ENCODE results near the gene DNTTIP2. TPM values are rescaled to one million over a fixed set of nuclear protein-coding genes. Genes with fewer than 3 reads are reported as not detected.

The DNTTIP2 gene
- total RNA-seq, 2 donors from 2014 or later: 64.9 to 67.0 TPM

DNA sequence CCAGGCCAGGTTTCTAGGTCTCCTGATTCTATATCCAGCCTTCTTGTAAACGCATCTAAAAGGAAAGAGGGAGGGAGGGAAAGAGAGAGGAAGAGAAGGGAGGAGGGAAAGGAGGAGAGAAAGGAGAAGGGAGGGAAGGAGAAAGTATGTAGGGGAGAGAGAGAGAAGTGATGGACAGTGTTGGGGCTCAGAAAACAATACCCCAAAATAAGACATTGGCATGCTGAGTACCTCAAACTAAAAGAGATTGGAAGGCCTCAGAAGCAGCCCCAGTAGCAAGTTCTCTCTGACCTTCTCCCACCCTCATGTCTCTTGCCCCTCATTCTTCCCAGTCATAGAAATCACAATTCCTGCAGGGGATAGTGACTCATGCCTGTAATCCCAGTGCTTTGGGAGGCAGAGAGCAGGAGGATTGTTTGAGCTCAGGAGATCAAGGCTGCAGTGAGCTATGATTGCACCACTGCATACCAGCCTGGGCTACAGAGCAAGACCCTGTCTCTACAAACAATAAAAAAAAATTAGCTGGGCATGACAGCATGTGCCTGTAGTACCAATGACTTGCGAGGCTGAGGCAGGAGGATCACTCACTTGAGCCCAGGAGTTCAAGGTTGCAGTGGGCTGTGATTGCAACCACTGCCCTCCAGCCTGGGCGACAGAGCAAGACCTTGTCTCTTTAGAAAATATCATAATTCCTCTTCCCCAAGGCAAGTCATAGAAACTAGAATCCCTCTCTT is 51.2 kb downstream of the DNTTIP2 start:
- H3K36me3 Mint-ChIP-seq: peaks cover 7 to 11% of the 10 kb centered on the region in 2 donors
- no peak overlapping the region for H3K27ac Mint-ChIP-seq
- no peak for DNase-seq (ENCODE audit: low spot score in 2 of 2)
- ATAC-seq: no peak
- peaks cover 4 to 10% of the 10 kb centered on the region in 2 donors for H3K9me3 Mint-ChIP-seq

DNA sequence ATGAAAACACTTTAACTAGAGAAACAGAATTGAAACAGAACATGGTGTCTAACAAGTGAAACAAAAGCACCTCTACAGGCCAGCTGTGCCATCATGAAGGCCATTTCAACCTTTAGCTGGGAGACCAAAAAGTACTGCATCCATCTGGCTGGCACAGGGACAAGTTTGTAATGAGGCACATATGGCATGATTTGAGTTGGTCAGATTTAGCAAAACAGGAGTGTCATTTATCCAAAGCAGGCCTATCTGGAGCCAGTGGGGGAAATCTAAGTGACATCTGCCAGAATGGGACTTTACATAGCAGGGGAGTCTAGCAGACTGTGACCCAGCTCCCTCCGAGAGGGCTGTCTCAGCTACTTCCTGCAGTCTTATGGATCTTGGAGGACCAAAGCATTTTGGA is 51.9 kb downstream of the DNTTIP2 start:
- ATAC-seq (no peak), DNase-seq (ENCODE audit: low spot score in 2 of 2) (no peak)
- H3K9me3 Mint-ChIP-seq: peaks cover 4 to 8% of the 10 kb centered on the region in 2 donors
- peaks cover 6 to 8% of the 10 kb centered on the region in 2 donors for H3K36me3 Mint-ChIP-seq
- H3K27ac Mint-ChIP-seq: no peak overlapping the region

DNA sequence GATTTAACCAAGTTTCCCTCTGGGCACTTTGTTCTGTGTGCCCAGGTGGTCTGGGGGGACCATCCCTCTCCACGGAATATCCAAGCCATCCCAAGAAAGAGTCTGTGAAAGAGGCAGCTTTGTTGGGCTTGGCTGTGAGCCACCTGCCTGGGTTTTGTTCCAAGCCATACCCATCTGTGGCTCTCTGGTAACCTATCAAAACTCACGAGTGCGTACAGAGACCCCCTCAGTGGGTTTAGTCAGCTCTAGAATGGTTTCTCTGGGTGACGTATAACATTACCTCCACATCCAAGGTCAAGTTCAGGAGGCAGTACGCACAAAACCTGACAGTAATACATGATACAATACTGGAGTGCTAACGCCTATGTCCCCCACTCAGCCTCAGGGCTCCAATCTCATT is 54.2 kb downstream of the DNTTIP2 start:
- H3K27ac Mint-ChIP-seq: no peak overlapping the region

DNA sequence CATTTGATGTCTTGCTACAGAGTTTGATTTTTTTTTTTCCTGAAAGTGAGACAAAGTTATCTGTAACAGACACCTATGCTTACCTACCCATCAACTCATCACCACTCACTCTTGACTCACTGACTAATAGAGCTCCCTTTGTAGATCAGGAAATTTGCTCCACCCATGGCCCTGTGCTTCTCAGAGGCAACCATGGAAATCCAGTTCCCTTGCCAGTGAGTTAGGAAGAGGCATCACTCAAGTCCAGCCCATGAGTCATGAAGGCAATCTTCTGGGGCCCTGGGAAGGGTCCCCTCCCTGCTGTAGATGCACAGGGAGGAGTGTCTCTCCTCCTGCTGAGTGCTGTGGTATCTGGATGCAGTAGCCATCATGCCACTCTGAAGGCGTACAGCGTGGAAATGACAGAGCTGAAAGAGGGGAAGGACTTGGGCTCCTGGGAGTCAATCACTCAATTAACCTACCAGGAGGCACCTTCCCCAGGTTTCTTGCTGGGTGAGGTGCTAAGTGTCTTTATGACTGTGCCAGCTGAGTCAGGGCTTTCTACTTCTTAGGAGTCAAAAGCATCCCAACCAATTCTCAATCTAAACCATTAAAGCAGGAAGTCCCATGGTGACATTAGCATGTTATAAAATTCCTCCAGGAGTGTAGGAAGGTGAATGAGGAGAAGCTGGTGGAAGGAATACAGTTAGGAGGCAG is 56.1 kb downstream of the DNTTIP2 start:
- no peak overlapping the region for H3K27ac Mint-ChIP-seq

More for the DNA sequence above, 54.2 kb downstream of the DNTTIP2 start:
- no peak for ATAC-seq
- Mint-ChIP-seq H3K9me3 (no peaks in the 10 kb centered on the region), H3K36me3 (no peaks in the 10 kb centered on the region)
- no peak for DNase-seq (ENCODE audit: low spot score in 2 of 2)

DNA sequence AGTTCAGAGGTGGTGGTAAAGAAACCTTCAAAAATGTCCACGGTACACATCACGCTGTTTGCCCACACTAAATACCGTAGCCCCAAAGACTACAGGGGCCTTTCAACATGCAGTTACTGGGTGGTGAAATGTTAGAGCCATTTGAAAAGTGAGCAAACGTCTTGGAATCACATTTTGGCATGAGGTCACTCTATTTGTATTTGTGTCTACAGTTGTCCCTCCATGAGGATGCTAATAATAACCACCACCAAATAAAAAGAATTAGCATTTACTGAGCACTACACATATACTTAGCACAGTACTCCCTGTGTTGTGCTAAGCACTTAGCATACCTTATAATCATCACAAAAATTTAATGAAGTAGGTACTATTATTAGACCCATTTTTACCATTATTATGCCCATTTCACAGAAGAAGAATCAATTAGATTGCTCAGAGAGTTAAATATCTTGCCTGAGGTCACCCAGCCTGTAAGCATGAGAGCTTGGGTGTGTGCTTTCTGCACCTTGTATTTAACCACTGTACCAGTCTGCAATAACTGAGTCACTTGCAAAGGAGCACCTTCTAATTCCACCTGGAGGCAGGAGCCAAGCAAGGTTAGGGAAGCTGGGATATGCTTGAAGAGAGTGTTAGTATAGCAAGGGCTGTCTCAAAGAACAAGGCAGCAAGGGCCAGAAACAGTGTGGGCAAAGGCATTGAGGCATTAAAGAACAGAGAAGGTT is 57.4 kb downstream of the DNTTIP2 start:
- Mint-ChIP-seq H3K9me3 (no peaks in the 10 kb centered on the region), H3K36me3 (no peaks in the 10 kb centered on the region), H3K27ac (no peak overlapping the region)
- ATAC-seq (no peak), DNase-seq (ENCODE audit: low spot score in 2 of 2) (no peak)

More for the DNA sequence above, 56.1 kb downstream of the DNTTIP2 start:
- no peaks in the 10 kb centered on the region for H3K9me3 Mint-ChIP-seq
- H3K36me3 Mint-ChIP-seq: no peaks in the 10 kb centered on the region
- peak in 1 of 2 donors; percentile 34 for DNase-seq (ENCODE audit: low spot score in 2 of 2)
- ATAC-seq: peak; percentile 38 to 70

DNA sequence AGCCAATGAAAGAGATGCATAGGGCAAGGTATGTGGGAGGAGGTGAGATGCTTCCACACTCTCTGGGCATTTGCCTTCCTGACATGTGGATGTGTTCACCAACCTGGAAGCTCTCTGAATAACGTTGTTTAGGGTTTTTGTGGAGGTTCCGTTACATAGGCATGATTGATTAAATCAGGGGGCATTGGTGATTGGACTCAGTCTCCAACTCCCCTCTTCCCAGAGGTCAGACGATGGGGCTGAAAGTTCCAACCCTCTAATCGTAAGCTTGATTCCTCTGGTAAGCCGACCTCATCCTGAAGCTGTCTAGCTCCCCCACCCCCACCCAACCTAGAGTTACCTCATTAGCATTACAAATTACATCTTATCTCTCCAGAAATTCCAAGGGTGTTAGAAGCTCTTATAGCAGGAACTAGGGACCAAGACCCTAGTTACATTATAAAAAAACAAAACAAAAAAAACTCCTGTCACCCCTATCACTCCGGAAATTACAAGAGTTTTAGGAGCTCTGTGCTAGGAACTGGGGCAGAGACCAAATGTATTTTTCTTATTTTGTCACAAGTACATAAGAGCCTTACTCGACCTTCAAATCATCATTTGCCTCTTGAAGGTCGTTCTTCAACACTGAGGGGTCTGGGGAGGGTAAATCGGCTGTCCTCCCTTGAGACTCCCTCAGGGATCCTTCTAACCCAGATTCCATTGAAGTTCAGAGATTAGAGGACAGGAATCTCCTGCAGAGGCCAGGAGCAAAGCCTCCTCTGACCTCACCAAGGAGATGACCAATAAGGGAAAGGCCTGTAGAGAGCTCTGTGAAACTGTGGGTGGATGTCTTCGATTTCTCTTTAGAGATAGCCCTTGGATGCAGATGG is 58.2 kb downstream of the DNTTIP2 start:
- no peak for DNase-seq (ENCODE audit: low spot score in 2 of 2)
- no peaks in the 10 kb centered on the region for H3K9me3 Mint-ChIP-seq
- ATAC-seq: no peak
- no peak overlapping the region for H3K27ac Mint-ChIP-seq
- H3K36me3 Mint-ChIP-seq: no peaks in the 10 kb centered on the region

DNA sequence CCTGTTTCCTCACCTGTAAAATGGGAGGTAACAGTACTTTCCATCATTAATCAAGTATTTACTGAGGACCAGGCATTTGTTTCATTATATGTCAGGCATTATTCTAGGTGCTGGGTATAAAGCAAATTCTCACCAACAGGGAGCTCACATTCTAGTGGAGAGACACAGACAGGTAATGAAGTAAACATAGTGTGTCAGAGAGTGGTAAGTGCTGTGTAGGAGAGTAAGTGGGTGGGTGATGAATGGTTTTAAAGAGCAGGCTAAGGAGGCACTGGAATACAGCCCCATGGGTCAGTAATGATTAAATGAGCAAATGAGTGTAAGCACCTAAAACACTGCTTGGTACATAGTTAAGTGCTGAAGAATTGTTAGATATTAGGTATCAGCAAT is 60.4 kb downstream of the DNTTIP2 start:
- DNase-seq (ENCODE audit: low spot score in 2 of 2) (no peak), ATAC-seq (peak; percentile 28 to 51)
- Mint-ChIP-seq H3K27ac (peak overlapping the region in 1 of 2 donors; percentile 63), H3K36me3 (no peaks in the 10 kb centered on the region), H3K9me3 (no peaks in the 10 kb centered on the region)

DNA sequence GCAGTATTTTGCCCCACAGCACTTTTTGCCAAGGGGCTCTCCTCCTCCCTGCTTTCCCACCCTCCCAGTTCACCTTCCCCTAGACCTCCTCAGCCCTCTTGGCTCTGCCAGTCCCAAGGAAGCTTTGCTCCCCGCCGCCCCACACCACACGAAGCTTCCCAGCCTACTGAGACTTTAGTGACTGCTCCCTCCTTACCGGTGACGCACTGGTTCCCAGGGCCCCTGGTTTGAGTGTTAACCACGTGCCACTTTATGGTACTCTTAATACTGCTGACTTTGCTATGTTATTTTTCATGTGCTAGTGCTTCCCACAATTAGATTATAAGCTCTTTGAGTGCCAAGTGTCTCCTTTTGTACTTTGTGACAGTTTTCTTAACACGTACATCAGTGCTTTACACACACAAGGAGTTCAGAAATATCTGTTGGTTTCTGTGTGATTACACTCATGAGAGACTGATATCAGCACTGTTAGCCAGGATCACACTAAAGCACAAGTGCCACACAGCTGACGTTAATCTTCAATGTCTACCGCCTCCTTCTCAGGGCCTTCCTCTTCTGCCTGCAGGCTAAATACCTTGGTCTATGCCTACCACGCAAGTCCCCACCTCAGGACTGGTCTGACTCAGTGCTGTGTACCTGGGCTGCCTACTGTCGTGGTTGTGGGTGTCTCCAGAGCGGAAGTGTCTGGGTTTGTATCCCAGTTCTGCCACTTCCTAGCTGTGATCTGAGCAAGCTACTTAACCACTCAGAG is 61.0 kb downstream of the DNTTIP2 start:
- ATAC-seq: peak; percentile 92
- no peaks in the 10 kb centered on the region for H3K9me3 Mint-ChIP-seq
- H3K36me3 Mint-ChIP-seq: no peaks in the 10 kb centered on the region
- H3K27ac Mint-ChIP-seq: peak overlapping the region; percentile 53 to 63
- DNase-seq (ENCODE audit: low spot score in 2 of 2): peak; percentile 54 to 63

DNA sequence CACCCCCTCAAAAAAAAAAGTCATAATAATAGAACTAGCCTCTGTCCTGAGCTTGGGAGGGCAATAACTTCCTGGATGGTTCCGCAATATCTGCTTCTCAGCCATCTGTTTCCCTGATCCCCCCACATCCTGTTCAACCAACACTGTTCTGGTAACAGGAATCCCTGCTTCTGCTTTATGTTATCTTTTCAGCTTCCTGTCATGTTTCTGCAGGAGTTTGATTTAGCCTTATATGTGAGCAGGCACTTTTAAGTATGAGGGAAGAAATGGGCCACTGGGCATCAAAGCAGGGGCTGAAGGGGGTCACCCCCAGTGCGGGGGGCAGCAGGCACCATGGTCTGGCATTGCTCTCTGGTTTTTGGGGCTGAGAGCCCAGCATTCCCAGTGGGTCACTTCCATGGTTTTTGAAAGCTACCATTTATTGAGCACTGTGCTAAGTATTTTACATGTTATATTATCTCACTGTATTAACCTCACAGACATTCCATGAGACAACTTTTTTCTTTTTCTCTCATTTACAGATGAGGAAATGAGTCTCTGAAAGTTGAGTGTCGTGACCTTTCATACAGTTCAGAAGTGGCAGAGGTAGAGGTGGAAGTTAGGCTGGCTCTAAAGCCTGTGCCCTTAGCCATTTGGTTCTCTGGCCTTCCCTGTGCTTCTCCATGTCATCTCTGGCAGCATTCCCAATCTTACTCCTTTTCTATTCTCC is 61.9 kb downstream of the DNTTIP2 start:
- no peak for ATAC-seq

More for the DNA sequence above, 61.9 kb downstream of the DNTTIP2 start:
- no peak for DNase-seq (ENCODE audit: low spot score in 2 of 2)
- Mint-ChIP-seq H3K9me3 (no peaks in the 10 kb centered on the region), H3K36me3 (no peaks in the 10 kb centered on the region), H3K27ac (peak overlapping the region in 1 of 2 donors; percentile 63)

Other genes starting within 250 kb of the DNTTIP2 start
- under 1 TPM; 0.25 to 0.72 TPM for gene BCAR3, start 197.4 kb downstream of the DNTTIP2 start, total RNA-seq
- 10 to 100 TPM; 16.9 to 17.6 TPM for gene GCLM, start 30.2 kb upstream of the DNTTIP2 start, total RNA-seq
- not detected for gene ABCA4, start 241.9 kb upstream of the DNTTIP2 start, total RNA-seq

Measured in activated naive CD4-positive, alpha-beta T cell treated with anti-CD3 and anti-CD28 coated beads, Interleukin-2, amount 50 U/mL, for 72 hours (primary cell).